ENCODE data around the gene MGLL.

The MGLL gene

GRCh38 chr3:127822041-127822681 lies at the start of gene MGLL:
MGLL (minus strand) TSS chr3:127822515; CDS start chr3:127822318, 197 bp downstream.
- no peak for DNase-seq

DNA sequence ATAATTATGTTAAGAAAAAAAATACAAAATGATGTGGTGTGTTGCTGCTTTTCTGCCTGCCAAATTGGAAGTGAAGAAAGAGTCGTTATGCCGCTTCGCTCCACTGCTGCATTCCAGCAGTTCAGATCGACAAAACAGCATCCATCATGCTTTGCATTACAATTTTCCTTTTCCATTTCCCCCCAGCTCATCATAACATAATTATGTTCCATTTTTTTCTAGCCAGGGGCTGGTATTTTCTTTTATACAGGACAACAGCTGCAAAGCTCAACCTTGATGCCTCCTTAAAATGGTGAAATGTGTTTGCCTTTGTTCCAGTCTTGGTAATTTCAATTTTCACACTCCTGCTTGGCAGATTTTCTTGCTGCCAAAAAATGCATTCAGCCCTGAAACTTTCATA lies 47.8 kb upstream of the MGLL start:
- DNase-seq: no peak

- no peak for DNase-seq
Observed at GRCh38 chr3:127867986-127868385, 45.7 kb upstream of the MGLL start.

DNA sequence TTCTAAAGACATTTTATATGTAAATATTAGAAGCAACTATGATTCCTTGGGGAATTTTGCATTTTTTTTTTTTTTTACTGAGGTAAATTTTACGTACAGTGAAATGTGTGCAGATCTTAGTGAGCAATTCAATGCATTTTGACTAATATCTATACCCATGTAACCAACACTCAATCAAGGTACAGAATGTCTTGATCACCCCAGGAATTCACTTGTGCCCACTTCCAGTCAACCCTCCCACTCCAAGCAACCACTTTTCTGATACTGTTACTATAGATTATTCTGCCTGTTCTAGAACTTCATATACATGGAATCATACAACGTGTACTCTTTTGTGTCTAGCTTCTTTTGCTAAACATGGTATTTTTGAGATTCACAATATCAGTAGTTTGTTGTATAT lies 45.1 kb upstream of the MGLL start:
- DNase-seq: no peak

DNA sequence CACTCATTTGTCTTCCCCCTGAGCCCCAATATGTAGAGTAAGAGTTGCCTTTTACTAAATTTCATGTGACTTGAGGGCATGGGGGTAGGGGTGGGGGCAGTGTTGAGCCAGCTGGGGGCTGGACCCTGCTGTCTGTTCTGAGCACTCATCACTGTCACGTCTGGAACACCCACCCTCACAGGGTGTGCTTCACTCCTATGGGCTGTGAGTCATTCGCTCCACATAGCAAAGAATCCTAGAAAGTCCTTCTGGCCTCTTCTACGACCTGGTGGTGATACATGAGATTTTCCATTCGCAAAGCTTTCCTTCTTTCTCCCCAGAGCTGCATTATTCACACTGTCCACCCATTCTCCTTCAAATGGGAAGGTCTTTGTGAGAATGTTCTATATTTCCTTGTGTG lies 43.6 kb upstream of the MGLL start:
- no peak for DNase-seq

GRCh38 chr3:127860211-127860696 lies 37.9 kb upstream of the MGLL start:
- DNase-seq: no peak

DNA sequence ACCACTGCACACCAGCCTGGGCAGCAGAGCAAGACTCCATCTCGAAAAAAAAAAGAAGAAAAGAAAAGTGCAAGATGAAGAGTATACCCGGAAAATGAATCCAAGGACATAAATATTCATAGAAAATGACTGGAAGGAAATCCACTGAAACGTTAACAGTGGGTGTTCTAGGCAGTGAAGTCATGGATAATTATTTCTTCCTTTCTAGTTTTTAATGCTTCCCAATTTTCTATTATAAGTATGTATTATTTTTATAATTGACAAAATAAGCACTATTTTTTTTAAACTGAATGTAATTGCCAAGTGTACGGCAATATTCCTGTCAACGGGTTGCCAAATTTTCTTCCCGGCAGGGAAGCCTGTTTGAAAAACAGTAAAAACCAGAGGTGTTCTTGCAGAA lies 37.4 kb upstream of the MGLL start:
- DNase-seq: no peak

GRCh38 chr3:127858937-127859336 lies 36.6 kb upstream of the MGLL start:
- DNase-seq: no peak

GRCh38 chr3:127858521-127858920 lies 36.2 kb upstream of the MGLL start:
- no peak for DNase-seq

- no peak for DNase-seq
Observed at GRCh38 chr3:127857333-127857732, 35.0 kb upstream of the MGLL start.

DNA sequence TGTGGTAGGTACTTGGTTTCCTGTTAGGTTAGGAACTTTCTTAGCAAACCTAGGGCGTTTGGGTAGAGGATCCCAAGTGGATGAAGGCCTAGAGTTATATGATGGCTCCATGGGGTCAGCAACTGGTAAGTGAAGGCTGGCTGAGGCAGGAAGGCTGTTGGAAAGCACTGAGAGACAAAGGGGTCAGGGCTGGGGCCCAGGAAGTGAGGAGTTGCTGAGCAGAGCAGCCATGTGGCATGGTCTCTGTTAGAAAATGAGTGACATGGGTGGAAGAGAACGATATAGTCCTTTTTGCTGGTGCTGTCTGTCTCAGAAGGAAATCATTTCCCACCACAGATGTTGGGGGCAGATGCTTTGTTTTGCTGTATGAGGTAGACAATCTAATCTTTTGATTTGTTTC lies 34.5 kb upstream of the MGLL start:
- no peak for DNase-seq

GRCh38 chr3:127855246-127855645 lies 32.9 kb upstream of the MGLL start:
- no peak for DNase-seq

DNA sequence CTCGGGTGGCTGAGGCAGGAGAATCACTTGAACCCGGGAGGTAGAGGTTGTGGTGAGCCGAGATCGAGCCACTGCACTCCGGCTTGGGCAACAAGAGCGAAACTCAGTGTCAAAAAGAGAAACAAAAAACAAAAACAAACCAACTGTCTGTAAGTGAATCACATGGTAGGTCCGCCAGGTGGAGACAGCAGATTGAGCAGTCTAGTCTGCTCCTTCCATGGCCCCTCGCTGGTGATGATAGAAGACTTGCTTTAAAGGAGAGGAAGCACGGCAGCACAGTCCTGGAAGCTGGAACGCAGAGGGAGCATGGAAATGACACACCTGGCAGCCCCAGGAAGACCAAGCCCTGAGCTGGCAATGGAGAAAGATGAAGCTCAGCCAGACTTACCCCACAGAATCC lies 31.4 kb upstream of the MGLL start:
- no peak for DNase-seq

- DNase-seq: no peak
Observed at GRCh38 chr3:127851899-127852298, 29.6 kb upstream of the MGLL start.

GRCh38 chr3:127849368-127849767 lies 27.1 kb upstream of the MGLL start:
- DNase-seq: no peak

DNA sequence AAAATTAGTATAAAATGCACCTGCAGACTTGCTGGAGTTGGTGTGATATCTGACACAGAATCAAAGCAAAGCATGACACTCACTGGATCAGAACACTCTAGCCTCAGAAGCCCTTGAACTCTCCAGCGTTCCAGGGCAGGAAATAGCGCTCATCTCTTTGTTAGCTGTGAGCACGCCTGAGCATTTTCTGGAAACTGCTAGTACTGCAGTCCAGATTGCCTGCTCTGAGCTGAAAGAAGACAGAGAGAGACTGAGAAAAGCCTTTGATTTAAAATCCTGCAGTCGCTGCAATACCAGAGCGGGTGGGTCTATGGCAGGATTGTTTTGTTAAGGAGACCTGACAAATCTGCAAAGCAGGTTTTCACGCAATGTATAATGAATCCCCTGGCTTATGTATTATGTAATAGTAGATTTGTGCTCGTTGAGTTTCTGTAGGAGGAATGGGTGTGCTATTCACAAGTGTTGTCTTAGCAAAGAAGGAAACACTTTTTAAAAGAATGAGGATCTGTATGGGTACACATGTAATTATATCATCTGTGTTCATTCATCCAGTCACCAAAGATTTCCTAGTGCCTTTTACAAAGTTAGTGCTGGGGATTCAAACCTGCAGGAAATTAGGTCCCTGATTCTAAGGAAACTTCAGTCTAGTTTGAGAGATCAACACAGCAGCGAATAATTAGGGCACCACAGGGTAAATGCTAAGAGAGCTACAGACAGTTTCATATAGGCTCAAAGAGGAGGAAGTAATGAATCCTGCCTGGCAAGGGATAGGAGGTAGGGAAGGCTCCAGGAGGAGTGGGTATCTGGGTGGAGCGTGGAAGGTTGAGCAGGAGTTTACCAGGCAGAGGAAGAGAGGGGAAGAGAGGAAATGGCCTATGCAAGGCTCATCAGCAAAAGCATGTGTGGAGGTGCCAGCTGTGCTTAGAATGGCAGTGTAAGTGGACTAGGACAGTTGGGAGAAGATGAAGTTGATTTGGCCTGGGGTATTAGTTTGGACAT lies 26.1 kb upstream of the MGLL start:
- no peak for DNase-seq

DNA sequence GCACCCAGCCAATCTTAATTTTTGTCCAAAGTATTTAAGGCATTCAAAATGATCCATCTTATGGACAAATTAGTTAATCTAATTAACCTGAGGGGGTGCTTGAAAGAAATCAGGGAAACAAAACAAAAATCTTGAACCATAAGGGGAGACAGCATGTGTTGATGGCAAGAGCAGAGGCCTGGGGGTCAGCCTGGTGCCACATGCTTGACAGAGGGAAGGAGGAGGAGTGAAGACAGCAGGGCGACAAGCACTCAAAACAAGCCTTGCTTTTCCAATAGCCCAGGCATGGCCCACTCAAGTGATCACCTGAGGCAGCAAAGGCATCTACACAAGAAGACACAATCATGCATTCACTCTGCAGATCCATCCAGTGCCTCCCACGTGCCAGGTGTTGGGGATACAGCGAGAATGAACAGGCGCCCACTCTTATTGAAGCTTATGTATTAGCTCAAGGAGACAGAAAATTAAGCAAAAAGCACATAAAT lies 25.0 kb upstream of the MGLL start:
- DNase-seq: no peak

GRCh38 chr3:127846576-127846975 lies 24.3 kb upstream of the MGLL start:
- DNase-seq: no peak

GRCh38 chr3:127844326-127844942 lies 22.1 kb upstream of the MGLL start:
- no peak for DNase-seq

DNA sequence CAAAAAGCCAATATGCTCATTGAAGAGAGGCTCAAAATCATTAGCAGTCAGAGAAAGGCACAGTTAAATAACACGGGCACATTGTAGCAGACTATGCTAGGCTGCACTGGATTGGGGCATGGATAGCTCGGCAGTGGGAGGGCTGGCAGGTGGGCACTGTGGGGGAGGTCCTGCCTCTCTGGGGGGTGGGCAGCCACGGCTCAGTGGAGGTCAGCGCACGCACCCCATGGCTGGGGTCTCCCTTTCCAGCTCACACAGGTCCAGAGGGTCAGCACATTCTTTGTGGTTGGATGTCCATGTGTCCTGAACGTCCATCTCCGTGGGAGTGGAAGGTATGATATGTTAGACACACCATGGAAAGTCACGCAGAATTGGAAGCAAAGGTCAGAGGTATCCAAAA lies 18.4 kb upstream of the MGLL start:
- DNase-seq: no peak

DNA sequence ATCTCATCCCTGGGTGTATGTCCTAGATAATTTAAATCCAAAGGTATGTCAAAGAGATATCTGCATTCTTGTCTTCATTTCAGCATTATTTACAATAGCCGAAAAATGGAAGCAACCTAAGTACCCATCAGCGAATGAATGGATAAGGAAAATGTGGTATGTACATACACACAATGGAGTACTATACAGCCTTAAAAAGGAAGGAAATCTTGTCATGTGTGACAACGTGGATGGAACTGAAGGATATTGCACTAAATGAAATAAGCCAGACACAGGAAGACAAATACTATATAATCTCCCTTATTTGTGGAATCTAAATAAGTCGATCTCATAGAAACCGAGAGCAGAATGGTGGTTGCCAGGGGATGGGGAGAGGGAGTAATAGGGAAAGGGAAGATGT lies 16.8 kb upstream of the MGLL start:
- DNase-seq: no peak

DNA sequence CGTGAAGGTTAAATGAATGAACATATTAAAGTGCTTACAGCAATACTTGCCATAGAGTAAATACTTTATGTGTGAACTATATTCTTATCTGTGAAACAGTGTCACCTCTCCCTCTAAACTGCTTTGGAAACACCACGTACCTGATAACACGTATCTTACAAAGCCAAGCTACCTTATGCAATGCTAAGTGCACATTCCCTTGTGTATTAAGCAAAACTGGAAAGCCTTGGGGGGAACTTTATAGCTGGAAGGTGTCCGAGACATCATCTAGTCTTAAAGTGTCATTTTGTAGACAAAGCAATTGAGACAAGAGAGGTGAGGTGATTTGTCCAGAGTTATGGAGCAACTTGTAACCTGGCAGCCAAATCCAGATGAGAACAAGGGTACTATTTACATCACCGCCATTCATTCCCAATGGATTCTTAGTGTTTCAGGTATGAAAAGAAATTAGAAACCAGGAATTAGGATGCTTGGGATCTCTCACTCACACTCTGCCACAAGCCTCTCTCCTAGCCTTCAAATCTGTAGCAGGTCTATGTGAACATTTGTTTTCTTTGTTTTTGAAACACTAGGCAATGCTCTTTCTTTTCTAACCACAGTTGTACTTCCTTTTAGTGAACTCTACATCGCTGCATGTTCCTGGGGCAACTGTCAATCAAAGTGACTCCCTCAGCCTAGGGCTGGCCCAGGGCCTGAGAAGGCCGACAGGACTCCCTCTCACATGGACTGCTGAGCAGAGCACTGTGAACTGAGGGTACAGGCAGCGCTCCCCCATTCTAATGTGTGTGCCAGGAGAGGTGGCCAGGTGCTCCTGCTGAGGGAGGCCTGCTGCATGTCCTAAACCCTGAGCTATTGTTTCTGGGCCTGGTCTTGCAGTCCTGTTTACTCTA lies 13.9 kb upstream of the MGLL start:
- no peak for DNase-seq

Data from CD4-positive, alpha-beta T cell treated with Interleukin-10 for 1 hour (primary cell).